GM23338 (cell line): ENCODE data around the gene AFM. TPM values are rescaled to one million over a fixed set of nuclear protein-coding genes. Genes with fewer than 3 reads are reported as not detected.

Experiments used
- ATAC-seq: fragments of 200-7000 bp; cut with Tn5 transposase; 3 replicates; pipeline ENCODE4 v1.9.1; 2020
- DNase-seq: peaks from one replicate; pipeline ENCODE4 v3.0.0-alpha.2; 2015; ENCODE audit warnings: low spot score
- H2AFZ ChIP-seq: fragments of 200-600 bp; sonication (generic); 2 replicates; pipeline ENCODE4 v1.8.0; 2016; ENCODE audit warnings: antibody characterized with exemption, mild to moderate bottlenecking, moderate library complexity
- H3F3A ChIP-seq: fragments of 200-600 bp; sonication (generic); replicated peaks from 2 replicates; pipeline ENCODE4 v1.8.0; 2017; ENCODE audit warnings: antibody characterized with exemption, mixed run types, low read depth
- H3K27ac ChIP-seq: fragments of 200-600 bp; sonication (generic); 2 replicates; pipeline ENCODE4 v1.6.1; 2016; ENCODE audit warnings: low read depth
- H3K27me3 ChIP-seq: fragments of 200-600 bp; sonication (generic); 2 replicates; pipeline ENCODE4 v1.8.0; 2016; ENCODE audit warnings: mild to moderate bottlenecking, mixed run types, moderate library complexity; ENCODE audit not compliant: insufficient read depth
- H3K36me3 ChIP-seq: fragments of 200-600 bp; sonication (generic); 2 replicates; pipeline ENCODE4 v1.8.0; 2016; ENCODE audit warnings: mild to moderate bottlenecking; ENCODE audit not compliant: insufficient read depth
- H3K4me1 ChIP-seq: fragments of 200-600 bp; sonication (generic); 2 replicates; pipeline ENCODE4 v1.8.0; 2016; ENCODE audit warnings: mild to moderate bottlenecking, moderate library complexity; ENCODE audit not compliant: insufficient read depth
- H3K4me2 ChIP-seq: fragments of 200-600 bp; sonication (generic); 2 replicates; pipeline ENCODE4 v1.7.1; 2017; ENCODE audit warnings: mixed run types
- H3K4me3 ChIP-seq: fragments of 200-600 bp; sonication (generic); 2 replicates; pipeline ENCODE4 v1.6.1; 2016; ENCODE audit warnings: mixed run types
- H3K79me2 ChIP-seq: fragments of 200-600 bp; sonication (generic); replicated peaks from 2 replicates; pipeline ENCODE4 v1.8.0; 2017; ENCODE audit warnings: mild to moderate bottlenecking; ENCODE audit not compliant: insufficient read depth
- H3K9me2 ChIP-seq: fragments of 200-600 bp; sonication (generic); 2 replicates; pipeline ENCODE4 v1.8.0; 2017; ENCODE audit not compliant: insufficient read depth
- H4K20me1 ChIP-seq: fragments of 200-600 bp; sonication (generic); replicated peaks from 2 replicates; pipeline ENCODE4 v1.8.0; 2017; ENCODE audit warnings: mild to moderate bottlenecking; ENCODE audit not compliant: insufficient read depth
- H3K27ac Mint-ChIP-seq: 2 replicates; pipeline ENCODE4 v1.8.0; 2020; ENCODE audit warnings: inconsistent platforms, mild to moderate bottlenecking, moderate library complexity, mixed read lengths
- H3K27me3 Mint-ChIP-seq: 3 replicates; pipeline ENCODE4 v1.8.0; 2022; ENCODE audit warnings: low read depth, mild to moderate bottlenecking, moderate library complexity, mixed read lengths, inconsistent platforms; ENCODE audit not compliant: insufficient read depth, poor library complexity
- H3K36me3 Mint-ChIP-seq: 3 replicates; pipeline ENCODE4 v1.8.0; 2021; ENCODE audit warnings: low read depth, mild to moderate bottlenecking, inconsistent platforms, moderate library complexity, mixed read lengths
- H3K4me1 Mint-ChIP-seq: 3 replicates; pipeline ENCODE4 v1.8.0; 2020; ENCODE audit warnings: mild to moderate bottlenecking, inconsistent platforms, mixed read lengths
- H3K4me3 Mint-ChIP-seq: 3 replicates; pipeline ENCODE4 v1.8.0; 2021; ENCODE audit warnings: moderate library complexity, mild to moderate bottlenecking, inconsistent platforms, mixed read lengths
- H3K9me3 Mint-ChIP-seq: 3 replicates; pipeline ENCODE4 v1.8.0; 2020; ENCODE audit warnings: moderate library complexity, mild to moderate bottlenecking, inconsistent platforms, mixed read lengths
- CREB1 ChIP-seq: fragments of 250-450 bp; sonication (Bioruptor Pico); IDR thresholded peaks from 2 replicates; pipeline ENCODE4 v1.5.0; 2020; ENCODE audit warnings: low read depth, mild to moderate bottlenecking, moderate library complexity
- EZH2 ChIP-seq: fragments of 200-600 bp; sonication (generic); IDR thresholded peaks from one replicate; pipeline ENCODE4 v1.8.0; 2017; ENCODE audit warnings: antibody characterized with exemption, mild to moderate bottlenecking, low read depth; ENCODE audit not compliant: unreplicated experiment
- EZH2phosphoT487 ChIP-seq: fragments of 200-600 bp; sonication (generic); IDR thresholded peaks from one replicate; pipeline ENCODE4 v1.8.1; 2018; ENCODE audit warnings: antibody characterized with exemption; ENCODE audit not compliant: unreplicated experiment
- JUNB ChIP-seq: IDR thresholded peaks from one replicate; pipeline ENCODE4 v1.6.1; 2016; ENCODE audit warnings: antibody characterized with exemption; ENCODE audit not compliant: unreplicated experiment
- NANOG ChIP-seq: IDR thresholded peaks from 2 replicates; pipeline ENCODE4 v1.6.1; 2016; ENCODE audit warnings: antibody characterized with exemption, borderline replicate concordance
- POLR2AphosphoS5 ChIP-seq: IDR thresholded peaks from 2 replicates; pipeline ENCODE4 v1.6.1; 2016; ENCODE audit warnings: antibody characterized with exemption, low read depth
- STAT1 ChIP-seq: IDR thresholded peaks from one replicate; pipeline ENCODE4 v1.6.1; 2016; ENCODE audit warnings: antibody characterized with exemption; ENCODE audit not compliant: unreplicated experiment
- ZNF114 ChIP-seq: fragments of 250-450 bp; sonication (Bioruptor Pico); IDR thresholded peaks from 2 replicates; pipeline ENCODE4 v1.5.0; 2020; ENCODE audit warnings: mild to moderate bottlenecking, moderate library complexity
- ZNF331 ChIP-seq: fragments of 250-450 bp; sonication (Bioruptor Pico); IDR thresholded peaks from 2 replicates; pipeline ENCODE4 v1.5.0; 2020; ENCODE audit warnings: low read depth, mild to moderate bottlenecking, moderate library complexity
- polyA plus RNA-seq: library from polyadenylated mRNA; unstranded; fragments of >200 nt; fragmentation: Nextera tagmentation; extraction: Ambion mirVana; gene quantifications from 2 replicates; pipeline ENCODE4 v1.2.1, GENCODE V29; 2016
- total RNA-seq: library from RNA; depleted of rRNA; stranded (reverse); fragments of >200 nt; shearing (Covaris generic); gene quantifications from 2 replicates; pipeline ENCODE4 v1.2.3, GENCODE V29; 2014
- TF ChIP-seq, protein P1 (sequence below): fragments of 250-450 bp; sonication (Bioruptor Pico); IDR thresholded peaks from 2 replicates; pipeline ENCODE4 v1.5.0; 2020; ENCODE audit warnings: mild to moderate bottlenecking, moderate library complexity
- TF ChIP-seq, protein P2 (sequence below), 2 experiments: fragments of 200-600 bp in 1 of 2; sonication (generic) in 1 of 2; conservative IDR thresholded peaks; 2 replicates each; pipeline versions ENCODE4 v1.5.1 to v1.6.1; 2016 to 2017; ENCODE audit warnings: antibody characterized with exemption in 2 of 2, low read depth in 2 of 2, mild to moderate bottlenecking in 2 of 2, moderate library complexity in 1 of 2
- TF ChIP-seq, protein P3 (sequence below): IDR thresholded peaks from one replicate; pipeline ENCODE4 v1.6.1; 2018; ENCODE audit warnings: antibody characterized with exemption; ENCODE audit not compliant: unreplicated experiment
- TF ChIP-seq, protein P4 (sequence below): IDR thresholded peaks from 2 replicates; pipeline ENCODE4 v1.6.1; 2016; ENCODE audit warnings: antibody characterized with exemption

Gene AFM
- total and polyA plus RNA-seq, 2 experiments from 2014 or later = not detected

DNA sequence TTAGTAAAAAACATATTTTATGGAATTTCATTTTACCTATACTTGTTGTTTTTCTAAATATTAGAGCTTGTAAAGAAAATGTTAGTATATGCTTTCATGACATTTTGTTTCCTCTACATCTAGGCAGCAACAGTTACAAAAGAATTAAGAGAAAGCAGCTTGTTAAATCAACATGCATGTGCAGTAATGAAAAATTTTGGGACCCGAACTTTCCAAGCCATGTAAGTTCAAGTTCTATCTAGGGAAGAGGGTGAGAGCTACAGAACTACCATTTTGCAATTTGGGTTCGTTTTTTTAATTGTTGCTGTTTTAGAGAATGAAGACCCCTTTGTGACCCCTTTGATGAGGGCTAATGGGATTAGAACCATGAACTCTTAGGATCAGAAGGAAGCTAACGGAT lies 38.3 kb upstream of the AFM start:
- H3K4me3 Mint-ChIP-seq = no peak overlapping the region
- no peaks in the 10 kb centered on the region for H3K36me3 Mint-ChIP-seq
- no peaks in the 10 kb centered on the region for H3K9me2 ChIP-seq
- no peak overlapping the region for H2AFZ ChIP-seq
- TF ChIP-seq, protein P1, sequence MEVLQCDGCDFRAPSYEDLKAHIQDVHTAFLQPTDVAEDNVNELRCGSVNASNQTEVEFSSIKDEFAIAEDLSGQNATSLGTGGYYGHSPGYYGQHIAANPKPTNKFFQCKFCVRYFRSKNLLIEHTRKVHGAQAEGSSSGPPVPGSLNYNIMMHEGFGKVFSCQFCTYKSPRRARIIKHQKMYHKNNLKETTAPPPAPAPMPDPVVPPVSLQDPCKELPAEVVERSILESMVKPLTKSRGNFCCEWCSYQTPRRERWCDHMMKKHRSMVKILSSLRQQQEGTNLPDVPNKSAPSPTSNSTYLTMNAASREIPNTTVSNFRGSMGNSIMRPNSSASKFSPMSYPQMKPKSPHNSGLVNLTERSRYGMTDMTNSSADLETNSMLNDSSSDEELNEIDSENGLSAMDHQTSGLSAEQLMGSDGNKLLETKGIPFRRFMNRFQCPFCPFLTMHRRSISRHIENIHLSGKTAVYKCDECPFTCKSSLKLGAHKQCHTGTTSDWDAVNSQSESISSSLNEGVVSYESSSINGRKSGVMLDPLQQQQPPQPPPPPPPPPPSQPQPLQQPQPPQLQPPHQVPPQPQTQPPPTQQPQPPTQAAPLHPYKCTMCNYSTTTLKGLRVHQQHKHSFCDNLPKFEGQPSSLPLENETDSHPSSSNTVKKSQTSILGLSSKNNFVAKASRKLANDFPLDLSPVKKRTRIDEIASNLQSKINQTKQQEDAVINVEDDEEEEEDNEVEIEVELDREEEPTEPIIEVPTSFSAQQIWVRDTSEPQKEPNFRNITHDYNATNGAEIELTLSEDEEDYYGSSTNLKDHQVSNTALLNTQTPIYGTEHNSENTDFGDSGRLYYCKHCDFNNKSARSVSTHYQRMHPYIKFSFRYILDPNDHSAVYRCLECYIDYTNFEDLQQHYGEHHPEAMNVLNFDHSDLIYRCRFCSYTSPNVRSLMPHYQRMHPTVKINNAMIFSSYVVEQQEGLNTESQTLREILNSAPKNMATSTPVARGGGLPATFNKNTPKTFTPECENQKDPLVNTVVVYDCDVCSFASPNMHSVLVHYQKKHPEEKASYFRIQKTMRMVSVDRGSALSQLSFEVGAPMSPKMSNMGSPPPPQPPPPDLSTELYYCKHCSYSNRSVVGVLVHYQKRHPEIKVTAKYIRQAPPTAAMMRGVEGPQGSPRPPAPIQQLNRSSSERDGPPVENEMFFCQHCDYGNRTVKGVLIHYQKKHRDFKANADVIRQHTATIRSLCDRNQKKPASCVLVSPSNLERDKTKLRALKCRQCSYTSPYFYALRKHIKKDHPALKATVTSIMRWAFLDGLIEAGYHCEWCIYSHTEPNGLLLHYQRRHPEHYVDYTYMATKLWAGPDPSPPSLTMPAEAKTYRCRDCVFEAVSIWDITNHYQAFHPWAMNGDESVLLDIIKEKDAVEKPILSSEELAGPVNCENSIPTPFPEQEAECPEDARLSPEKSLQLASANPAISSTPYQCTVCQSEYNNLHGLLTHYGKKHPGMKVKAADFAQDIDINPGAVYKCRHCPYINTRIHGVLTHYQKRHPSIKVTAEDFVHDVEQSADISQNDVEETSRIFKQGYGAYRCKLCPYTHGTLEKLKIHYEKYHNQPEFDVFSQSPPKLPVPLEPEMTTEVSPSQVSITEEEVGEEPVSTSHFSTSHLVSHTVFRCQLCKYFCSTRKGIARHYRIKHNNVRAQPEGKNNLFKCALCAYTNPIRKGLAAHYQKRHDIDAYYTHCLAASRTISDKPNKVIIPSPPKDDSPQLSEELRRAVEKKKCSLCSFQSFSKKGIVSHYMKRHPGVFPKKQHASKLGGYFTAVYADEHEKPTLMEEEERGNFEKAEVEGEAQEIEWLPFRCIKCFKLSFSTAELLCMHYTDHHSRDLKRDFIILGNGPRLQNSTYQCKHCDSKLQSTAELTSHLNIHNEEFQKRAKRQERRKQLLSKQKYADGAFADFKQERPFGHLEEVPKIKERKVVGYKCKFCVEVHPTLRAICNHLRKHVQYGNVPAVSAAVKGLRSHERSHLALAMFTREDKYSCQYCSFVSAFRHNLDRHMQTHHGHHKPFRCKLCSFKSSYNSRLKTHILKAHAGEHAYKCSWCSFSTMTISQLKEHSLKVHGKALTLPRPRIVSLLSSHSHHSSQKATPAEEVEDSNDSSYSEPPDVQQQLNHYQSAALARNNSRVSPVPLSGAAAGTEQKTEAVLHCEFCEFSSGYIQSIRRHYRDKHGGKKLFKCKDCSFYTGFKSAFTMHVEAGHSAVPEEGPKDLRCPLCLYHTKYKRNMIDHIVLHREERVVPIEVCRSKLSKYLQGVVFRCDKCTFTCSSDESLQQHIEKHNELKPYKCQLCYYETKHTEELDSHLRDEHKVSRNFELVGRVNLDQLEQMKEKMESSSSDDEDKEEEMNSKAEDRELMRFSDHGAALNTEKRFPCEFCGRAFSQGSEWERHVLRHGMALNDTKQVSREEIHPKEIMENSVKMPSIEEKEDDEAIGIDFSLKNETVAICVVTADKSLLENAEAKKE (CRISPR knock-in tag) = no peak
- TF ChIP-seq, protein P2, sequence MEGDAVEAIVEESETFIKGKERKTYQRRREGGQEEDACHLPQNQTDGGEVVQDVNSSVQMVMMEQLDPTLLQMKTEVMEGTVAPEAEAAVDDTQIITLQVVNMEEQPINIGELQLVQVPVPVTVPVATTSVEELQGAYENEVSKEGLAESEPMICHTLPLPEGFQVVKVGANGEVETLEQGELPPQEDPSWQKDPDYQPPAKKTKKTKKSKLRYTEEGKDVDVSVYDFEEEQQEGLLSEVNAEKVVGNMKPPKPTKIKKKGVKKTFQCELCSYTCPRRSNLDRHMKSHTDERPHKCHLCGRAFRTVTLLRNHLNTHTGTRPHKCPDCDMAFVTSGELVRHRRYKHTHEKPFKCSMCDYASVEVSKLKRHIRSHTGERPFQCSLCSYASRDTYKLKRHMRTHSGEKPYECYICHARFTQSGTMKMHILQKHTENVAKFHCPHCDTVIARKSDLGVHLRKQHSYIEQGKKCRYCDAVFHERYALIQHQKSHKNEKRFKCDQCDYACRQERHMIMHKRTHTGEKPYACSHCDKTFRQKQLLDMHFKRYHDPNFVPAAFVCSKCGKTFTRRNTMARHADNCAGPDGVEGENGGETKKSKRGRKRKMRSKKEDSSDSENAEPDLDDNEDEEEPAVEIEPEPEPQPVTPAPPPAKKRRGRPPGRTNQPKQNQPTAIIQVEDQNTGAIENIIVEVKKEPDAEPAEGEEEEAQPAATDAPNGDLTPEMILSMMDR (conservative IDR thresholded peaks at IDR 0.05; ENCODE audit: low read depth in 2 of 2) = no peak
- TF ChIP-seq ZNF331 (no peak), JUNB (no peak), CREB1 (no peak), EZH2phosphoT487 (no peak), ZNF114 (CRISPR knock-in tag) (no peak), NANOG (no peak), STAT1 (no peak), EZH2 (no peak), POLR2AphosphoS5 (no peak)
- TF ChIP-seq, protein P3, sequence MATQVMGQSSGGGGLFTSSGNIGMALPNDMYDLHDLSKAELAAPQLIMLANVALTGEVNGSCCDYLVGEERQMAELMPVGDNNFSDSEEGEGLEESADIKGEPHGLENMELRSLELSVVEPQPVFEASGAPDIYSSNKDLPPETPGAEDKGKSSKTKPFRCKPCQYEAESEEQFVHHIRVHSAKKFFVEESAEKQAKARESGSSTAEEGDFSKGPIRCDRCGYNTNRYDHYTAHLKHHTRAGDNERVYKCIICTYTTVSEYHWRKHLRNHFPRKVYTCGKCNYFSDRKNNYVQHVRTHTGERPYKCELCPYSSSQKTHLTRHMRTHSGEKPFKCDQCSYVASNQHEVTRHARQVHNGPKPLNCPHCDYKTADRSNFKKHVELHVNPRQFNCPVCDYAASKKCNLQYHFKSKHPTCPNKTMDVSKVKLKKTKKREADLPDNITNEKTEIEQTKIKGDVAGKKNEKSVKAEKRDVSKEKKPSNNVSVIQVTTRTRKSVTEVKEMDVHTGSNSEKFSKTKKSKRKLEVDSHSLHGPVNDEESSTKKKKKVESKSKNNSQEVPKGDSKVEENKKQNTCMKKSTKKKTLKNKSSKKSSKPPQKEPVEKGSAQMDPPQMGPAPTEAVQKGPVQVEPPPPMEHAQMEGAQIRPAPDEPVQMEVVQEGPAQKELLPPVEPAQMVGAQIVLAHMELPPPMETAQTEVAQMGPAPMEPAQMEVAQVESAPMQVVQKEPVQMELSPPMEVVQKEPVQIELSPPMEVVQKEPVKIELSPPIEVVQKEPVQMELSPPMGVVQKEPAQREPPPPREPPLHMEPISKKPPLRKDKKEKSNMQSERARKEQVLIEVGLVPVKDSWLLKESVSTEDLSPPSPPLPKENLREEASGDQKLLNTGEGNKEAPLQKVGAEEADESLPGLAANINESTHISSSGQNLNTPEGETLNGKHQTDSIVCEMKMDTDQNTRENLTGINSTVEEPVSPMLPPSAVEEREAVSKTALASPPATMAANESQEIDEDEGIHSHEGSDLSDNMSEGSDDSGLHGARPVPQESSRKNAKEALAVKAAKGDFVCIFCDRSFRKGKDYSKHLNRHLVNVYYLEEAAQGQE = no peak
- TF ChIP-seq, protein P4, sequence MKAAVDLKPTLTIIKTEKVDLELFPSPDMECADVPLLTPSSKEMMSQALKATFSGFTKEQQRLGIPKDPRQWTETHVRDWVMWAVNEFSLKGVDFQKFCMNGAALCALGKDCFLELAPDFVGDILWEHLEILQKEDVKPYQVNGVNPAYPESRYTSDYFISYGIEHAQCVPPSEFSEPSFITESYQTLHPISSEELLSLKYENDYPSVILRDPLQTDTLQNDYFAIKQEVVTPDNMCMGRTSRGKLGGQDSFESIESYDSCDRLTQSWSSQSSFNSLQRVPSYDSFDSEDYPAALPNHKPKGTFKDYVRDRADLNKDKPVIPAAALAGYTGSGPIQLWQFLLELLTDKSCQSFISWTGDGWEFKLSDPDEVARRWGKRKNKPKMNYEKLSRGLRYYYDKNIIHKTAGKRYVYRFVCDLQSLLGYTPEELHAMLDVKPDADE = no peak
- H3K27ac Mint-ChIP-seq = no peak overlapping the region
- H3K27me3 ChIP-seq = no peaks in the 10 kb centered on the region
- ATAC-seq = no peak
- no peaks in the 10 kb centered on the region for H3K9me3 Mint-ChIP-seq
- H3F3A ChIP-seq = no peaks in the 10 kb centered on the region
- H3K4me3 ChIP-seq = no peak overlapping the region
- no peaks in the 10 kb centered on the region for H3K79me2 ChIP-seq
- H3K27ac ChIP-seq = no peak overlapping the region
- H3K36me3 ChIP-seq = no peaks in the 10 kb centered on the region
- no peaks in the 10 kb centered on the region for H3K27me3 Mint-ChIP-seq
- H3K4me2 ChIP-seq = no peak overlapping the region
- no peaks in the 10 kb centered on the region for H3K4me1 ChIP-seq
- no peak for DNase-seq
- H4K20me1 ChIP-seq = no peaks in the 10 kb centered on the region
- peaks cover 10% of the 10 kb centered on the region; the same call in 2 of the 3 replicates for H3K4me1 Mint-ChIP-seq
